Activated T-helper 1 cell treated with anti-CD3 and anti-CD28 coated beads, Interleukin-2, amount 50 U/mL, for 16 hours (primary cell): ENCODE results near the gene PIGV.
A peak's percentile ranks its signal among the peaks of the same experiment; 100 is the strongest.
"Not testable (repeated sequence)": the region's sequence is repeated elsewhere in the genome, so short reads cannot be mapped to it uniquely, and the experiment has no call there.

ENCODE experiments used
- DNase-seq, 2 donors: peaks; one replicate each; pipeline ENCODE4 v3.0.0-alpha.2; 2020; ENCODE audit warnings: low read depth in 1 of 2, low spot score in 1 of 2

The PIGV gene

DNA sequence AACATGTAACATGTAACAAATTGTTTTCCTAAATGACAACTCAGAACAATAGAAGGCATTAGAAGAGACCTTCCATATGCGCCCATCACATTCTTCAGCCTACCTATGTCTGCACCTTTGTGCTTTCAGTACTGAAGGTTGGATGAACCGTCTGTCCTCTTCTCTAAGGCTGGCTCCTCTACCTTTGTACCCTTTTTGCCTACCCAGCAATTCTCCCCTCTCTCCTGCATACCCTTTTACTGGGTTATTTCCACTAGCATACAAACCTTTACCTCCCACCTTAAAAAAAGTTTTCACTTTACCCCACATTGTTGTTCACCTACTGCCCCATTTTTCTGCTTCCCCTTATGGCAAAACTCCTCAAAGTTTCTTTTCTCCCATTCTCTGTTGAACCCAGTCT is 5.2 kb downstream of the PIGV start:
- DNase-seq: no peak

GRCh38 chr1:26794391-26794790 is 6.6 kb downstream of the PIGV start:
- DNase-seq: no peak

DNA sequence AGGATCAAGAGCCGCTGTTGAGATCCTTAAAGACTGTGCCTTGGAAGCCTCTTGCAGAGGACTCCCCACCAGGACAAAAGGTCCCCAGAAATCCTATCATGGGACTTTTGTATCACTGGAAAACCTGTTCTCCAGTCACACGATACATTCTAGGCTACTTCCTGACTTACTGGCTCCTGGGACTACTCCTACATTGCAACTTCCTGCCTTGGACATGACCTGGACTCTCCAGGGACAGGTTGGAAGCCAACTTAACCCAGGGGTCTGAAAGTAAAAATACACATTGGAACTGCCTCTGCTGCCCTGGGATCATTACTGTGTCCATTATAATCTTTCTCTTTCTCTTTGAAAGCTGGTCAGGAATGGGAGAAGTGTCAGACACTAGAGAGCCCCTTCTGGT is 9.9 kb downstream of the PIGV start:
- no peak for DNase-seq

- DNase-seq: no peak
Observed at GRCh38 chr1:26799479-26800142, 11.9 kb downstream of the PIGV start.

- not testable (repeated sequence) for DNase-seq
Observed at GRCh38 chr1:26803932-26804331, 16.2 kb downstream of the PIGV start.

DNA sequence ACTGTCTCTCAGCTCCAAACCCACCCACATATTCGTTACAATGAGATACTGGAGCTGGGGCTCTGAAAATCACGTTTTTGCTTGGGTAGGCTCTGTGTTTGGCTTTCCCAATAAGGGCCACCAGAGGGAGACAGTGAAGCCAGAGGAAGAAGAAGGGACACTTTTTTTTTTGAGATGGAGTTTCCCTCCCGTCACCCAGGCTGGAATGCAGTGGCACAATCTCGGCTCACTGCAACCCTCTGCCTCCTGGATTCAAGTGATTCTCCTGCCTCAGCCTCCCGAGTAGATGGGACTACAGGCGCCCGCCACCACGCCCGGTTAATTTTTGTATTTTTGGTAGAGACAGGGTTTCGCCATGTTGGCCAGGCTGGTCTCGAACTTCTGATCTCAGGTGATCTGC is 22.4 kb downstream of the PIGV start:
- peak; percentile 39 to 52 for DNase-seq

- DNase-seq: no peak
Observed at GRCh38 chr1:26811057-26811456, 23.3 kb downstream of the PIGV start.

- DNase-seq: no peak
Observed at GRCh38 chr1:26811708-26812107, 24.0 kb downstream of the PIGV start.

DNA sequence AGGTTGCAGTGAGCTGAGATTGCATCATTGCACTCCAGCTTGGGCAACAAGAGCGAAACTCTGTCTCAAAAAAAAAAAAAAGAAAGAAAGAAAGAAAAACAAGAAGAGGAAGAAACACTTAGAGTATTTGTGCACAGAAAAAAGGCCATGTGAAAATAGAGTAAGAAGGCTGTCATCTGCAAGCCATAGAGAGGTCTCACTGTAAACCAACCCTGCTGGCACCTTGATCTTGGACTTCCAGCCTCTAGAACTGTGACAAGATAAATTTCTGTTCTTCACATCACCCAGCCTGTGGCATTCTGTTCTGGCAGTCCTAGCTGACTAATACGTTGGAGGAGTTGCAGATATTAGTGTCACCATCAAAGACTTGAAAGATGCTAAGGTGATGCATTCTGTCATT is 26.6 kb downstream of the PIGV start:
- DNase-seq: no peak

DNA sequence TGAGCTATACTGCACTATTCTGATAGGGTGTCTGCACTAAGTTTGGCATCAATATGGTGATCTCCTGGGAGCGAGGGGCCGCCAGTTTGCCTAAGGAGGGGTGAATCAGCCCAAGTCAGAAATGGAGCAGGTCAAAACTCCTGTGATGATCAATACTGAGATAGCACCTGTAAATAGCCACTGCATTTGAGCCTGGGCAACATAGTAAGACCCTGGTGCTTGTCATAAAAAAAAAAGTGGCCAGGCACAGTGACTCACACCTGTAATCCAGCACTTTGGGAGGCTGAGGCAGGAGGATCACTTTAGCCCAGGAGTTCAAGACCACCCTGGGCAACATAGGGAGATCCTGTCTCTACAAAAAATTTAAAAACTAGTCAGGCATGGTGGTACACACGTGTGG is 27.1 kb downstream of the PIGV start:
- DNase-seq: no peak

- DNase-seq: no peak
Observed at GRCh38 chr1:26820784-26821269, 33.1 kb downstream of the PIGV start.

- no peak for DNase-seq
Observed at GRCh38 chr1:26822737-26823395, 35.1 kb downstream of the PIGV start.

- no peak for DNase-seq
Observed at GRCh38 chr1:26824731-26825130, 37.0 kb downstream of the PIGV start.

DNA sequence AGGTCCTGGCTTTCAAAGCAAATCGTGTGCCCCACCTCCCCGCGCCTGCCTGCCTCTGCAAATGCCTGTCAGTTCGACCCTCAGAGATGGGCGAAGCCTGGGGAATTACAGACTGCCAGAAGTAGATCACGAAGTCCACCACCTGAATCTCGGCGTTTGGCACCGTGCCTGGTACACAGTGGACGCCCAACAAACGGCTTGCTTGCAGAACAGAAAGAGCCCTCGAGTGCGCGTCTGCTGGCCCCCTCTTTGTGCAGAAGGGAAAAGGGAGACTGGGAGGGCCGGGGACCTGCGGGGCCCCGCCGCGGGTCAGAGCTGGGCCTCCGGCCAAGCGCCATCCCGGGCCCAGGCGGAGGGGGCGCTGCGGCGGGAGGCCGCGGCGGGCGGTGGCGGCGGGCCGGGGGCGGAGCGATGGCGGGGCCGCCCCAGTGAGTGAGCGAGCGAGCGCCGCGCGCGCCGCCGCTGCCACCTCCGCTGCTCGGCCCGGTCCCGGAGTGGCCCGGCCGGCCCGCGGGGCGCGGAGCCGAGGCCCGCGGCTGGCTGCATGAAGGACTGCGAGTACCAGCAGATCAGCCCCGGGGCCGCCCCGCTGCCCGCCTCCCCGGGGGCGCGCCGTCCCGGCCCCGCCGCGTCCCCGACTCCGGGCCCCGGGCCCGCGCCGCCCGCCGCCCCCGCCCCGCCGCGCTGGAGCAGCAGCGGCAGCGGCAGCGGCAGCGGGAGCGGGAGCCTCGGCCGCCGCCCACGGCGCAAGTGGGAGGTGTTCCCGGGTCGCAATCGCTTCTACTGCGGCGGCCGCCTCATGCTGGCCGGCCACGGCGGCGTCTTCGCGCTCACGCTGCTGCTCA is 38.7 kb downstream of the PIGV start, which contains the start of gene ZDHHC18:
Gene ZDHHC18, plus strand, starts transcription at position 428 of the 845 bp plus-strand sequence. Its CDS starts 117 bp downstream, at position 545.
- DNase-seq: peak; percentile 43 to 67

DNA sequence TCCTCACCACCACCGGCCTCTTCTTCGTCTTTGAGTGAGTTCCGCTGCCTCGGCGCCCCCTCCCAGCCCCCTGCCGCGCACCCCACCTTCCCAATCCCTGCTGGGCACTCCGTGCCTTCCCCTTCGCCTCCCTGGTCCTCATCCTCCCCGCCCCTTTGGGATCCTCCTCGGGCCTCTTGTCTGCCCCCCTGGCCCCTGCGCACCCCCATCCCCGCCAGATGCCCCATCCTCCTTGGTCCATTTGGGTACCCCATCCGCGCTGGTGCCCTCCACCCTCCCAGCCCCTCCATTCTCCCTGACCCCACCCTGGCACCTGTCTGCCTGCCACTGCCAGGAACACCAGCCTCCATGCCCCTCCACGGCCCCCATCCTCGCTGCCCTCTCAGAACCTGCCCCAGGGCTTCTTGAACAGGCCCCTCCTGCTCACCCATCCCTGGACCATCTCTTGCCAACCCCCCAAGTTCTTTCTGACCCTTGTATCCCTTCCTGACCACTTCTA is 39.4 kb downstream of the PIGV start:
- DNase-seq: no peak

DNA sequence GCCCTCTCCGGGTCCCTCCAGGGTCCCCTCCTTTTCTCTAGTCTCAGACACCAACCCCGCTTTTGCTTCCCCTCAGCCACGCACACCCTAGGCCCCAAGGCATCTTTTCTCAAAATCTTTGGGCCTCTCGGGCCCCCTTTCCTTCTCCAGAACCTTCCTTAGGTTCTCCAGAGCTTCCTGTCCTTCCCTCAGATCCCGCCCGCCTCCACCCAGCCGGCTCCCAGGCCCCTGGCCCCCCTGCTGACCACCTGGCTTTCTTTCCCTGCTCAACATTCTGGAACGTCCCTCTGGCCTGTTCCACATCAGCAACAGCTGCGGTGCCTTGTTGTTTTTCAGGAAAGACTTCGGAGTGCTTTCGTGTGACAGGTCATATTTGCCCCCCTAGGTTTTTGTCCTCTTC is 39.9 kb downstream of the PIGV start:
- no peak for DNase-seq

DNA sequence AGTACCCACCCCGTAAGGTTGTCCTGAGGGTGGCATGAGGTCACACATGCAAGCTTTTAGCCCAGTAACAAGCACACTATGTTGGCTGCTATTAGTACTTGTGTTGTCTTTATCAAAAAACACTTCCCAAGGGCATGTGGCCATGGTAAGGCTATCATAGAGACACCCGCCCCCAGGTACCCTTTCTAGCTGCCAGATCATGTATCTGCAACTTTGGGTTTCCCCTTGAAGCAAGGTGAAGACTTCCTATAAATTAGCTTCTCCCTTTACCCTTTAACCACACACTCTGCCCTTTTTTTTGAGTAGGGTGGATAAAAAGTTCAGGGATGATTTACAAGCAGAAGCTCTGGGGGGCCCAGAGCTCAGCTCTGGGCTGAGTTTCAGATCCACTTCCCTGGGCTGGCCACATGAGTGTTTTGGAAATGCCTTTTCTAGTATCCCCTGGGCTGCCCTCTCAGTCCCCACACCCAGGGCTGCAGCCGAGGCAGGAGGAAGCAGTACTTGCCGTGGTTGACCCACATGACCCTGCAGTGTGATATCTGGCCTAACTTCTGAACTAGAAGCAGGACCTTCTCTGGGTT is 40.8 kb downstream of the PIGV start:
- DNase-seq: no peak

GRCh38 chr1:26829184-26829911 is 41.6 kb downstream of the PIGV start:
- no peak for DNase-seq

GRCh38 chr1:26831059-26831458 is 43.3 kb downstream of the PIGV start:
- no peak for DNase-seq

GRCh38 chr1:26831546-26832248 is 43.9 kb downstream of the PIGV start:
- DNase-seq: no peak
